ENCODE measurements around the gene C8G. TPM values are rescaled to one million over a fixed set of nuclear protein-coding genes. Genes with fewer than 3 reads are reported as not detected.
A peak's percentile ranks its signal among the peaks of the same experiment; 100 is the strongest.

Gene C8G
- total and polyA plus RNA-seq, 2 of the 8 experiments (the other 6 are each of a cell fraction or from before 2014, with no cell fraction given), result 0.62 to 0.80 TPM

DNA sequence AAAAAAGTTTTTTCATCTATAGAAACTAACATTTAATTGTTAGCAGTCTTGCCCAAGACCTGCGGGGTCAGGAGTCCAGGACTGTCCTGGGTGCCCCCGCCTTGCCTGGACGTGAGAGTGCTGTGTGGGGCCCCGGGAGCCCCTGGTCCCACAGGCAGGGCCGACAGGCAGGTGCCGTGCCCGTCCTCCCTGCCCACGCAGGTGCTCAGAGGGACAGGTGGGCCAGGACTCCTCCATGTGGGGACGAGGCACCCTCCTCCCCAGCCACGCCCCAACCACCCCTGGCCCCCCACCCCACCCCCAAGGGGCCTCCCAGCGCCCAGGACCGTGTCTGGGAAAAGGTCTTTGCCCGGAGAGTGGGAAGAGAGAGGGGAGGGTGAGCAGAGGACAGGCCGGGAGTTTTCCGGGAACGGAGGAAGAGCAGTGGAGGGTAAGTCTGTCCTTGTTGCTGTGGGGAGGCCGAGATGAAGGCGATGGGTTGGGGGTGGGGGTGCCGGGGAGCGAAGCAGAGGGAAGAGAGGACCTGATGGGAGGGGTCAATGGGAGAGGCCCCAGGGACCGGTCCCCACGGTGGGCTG is 4.3 kb downstream of the C8G start:
- H2BK15ac ChIP-seq (ENCODE audit: low read length), result no peak overlapping the region
- FAIRE-seq, result no peak
- H4K5ac ChIP-seq (ENCODE audit: insufficient read length, low read depth, low read length), result peak overlapping the region; percentile 79
- H4K20me1 ChIP-seq (replicated peaks in 1 of 2; ENCODE audit: control insufficient read depth in 1 of 2, insufficient read depth in 2 of 2, low read length in 2 of 2), result no peaks in the 10 kb centered on the region
- H3K4ac ChIP-seq (replicated peaks; ENCODE audit: insufficient read length, low read depth, low read length), result peak overlapping the region; percentile 78
- peak overlapping the region; percentile 20; the same call in 1 of the 2 replicates for H3K27ac ChIP-seq (ENCODE audit: low read depth, low read length)
- H2BK12ac ChIP-seq (ENCODE audit: low read depth, low read length), result no peak overlapping the region
- no peaks in the 10 kb centered on the region for H3K27me3 ChIP-seq (replicated peaks in 1 of 4; ENCODE audit: control insufficient read depth in 3 of 4, extremely low read depth in 1 of 4, insufficient read depth in 3 of 4, low read length in 3 of 4)
- H3K18ac ChIP-seq (ENCODE audit: extremely low read depth, low read length), result peak overlapping the region; percentile 71
- POLR2A ChIA-PET (ENCODE audit: partially characterized antibody), result interaction anchor here (0.7 kb wide), 1 partner anchor 75 kb away, joined by 3 read pairs; no protein-coding TSS in a partner anchor
- peak overlapping the region; percentile 93; the same call in 1 of the 2 replicates for H2BK5ac ChIP-seq (ENCODE audit: low read depth, low read length)
- H3K79me2 ChIP-seq (ENCODE audit: control insufficient read depth in 1 of 2, insufficient read depth in 2 of 2, low read length in 2 of 2), result no peaks in the 10 kb centered on the region
- H2BK120ac ChIP-seq (replicated peaks; ENCODE audit: low read depth, low read length), result no peak overlapping the region
- H3K79me1 ChIP-seq (ENCODE audit: low read depth, low read length), result no peaks in the 10 kb centered on the region
- H3K4me2 ChIP-seq (ENCODE audit: insufficient read depth in 1 of 2, low read depth in 2 of 2, low read length in 2 of 2), result peak overlapping the region; percentile 35 to 86
- peaks cover 3% of the 10 kb centered on the region; the same call in 1 of the 2 replicates for H3K23me2 ChIP-seq (ENCODE audit: low read depth, low read length)
- H3K14ac ChIP-seq (ENCODE audit: insufficient read length), result no peak overlapping the region
- no peak overlapping the region for H2BK20ac ChIP-seq (ENCODE audit: low read length)
- WGBS, 2 experiments (ENCODE audit: extremely low coverage in 1 of 2, insufficient coverage in 1 of 2, insufficient read length in 1 of 2, insufficient replicate concordance in 2 of 2, low coverage in 1 of 2, low lambda C conversion rate in 2 of 2, missing lambda C conversion rate in 1 of 2), result 32% methylated on average over 9 of the region's 22 CpGs; no CpG with 5 or more reads in 1 of the 2 experiments
- TF ChIP-seq CTBP2 (IDR thresholded peaks at IDR 0.05; ENCODE audit: borderline replicate concordance, insufficient read depth, insufficient read length, low read length) (no peak), POLR2AphosphoS5 (IDR thresholded peaks at IDR 0.05; ENCODE audit: low read depth, low read length) (no peak), KDM4A (IDR thresholded peaks at IDR 0.05; ENCODE audit: low read depth, low read length, severe bottlenecking) (no peak)
- TF ChIP-seq, protein P1, sequence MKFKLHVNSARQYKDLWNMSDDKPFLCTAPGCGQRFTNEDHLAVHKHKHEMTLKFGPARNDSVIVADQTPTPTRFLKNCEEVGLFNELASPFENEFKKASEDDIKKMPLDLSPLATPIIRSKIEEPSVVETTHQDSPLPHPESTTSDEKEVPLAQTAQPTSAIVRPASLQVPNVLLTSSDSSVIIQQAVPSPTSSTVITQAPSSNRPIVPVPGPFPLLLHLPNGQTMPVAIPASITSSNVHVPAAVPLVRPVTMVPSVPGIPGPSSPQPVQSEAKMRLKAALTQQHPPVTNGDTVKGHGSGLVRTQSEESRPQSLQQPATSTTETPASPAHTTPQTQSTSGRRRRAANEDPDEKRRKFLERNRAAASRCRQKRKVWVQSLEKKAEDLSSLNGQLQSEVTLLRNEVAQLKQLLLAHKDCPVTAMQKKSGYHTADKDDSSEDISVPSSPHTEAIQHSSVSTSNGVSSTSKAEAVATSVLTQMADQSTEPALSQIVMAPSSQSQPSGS (IDR thresholded peaks at IDR 0.05; ENCODE audit: low read length), result no peak
- H3K9me3 ChIP-seq (ENCODE audit: insufficient read depth in 2 of 2, low read depth in 1 of 2, low read length in 1 of 2), result no peaks in the 10 kb centered on the region
- peak overlapping the region in 3 of 4 experiments; percentile 38 to 56 (median 47); a peak in 5 of 7 replicates for H3K9ac ChIP-seq (replicated peaks in 1 of 4; ENCODE audit: extremely low read depth in 1 of 4, low read depth in 3 of 4, low read length in 3 of 4)
- H4K8ac ChIP-seq (ENCODE audit: extremely low read depth, insufficient read depth, low read length), result peak overlapping the region; percentile 68; the same call in 1 of the 2 replicates
- H2AFZ ChIP-seq (ENCODE audit: low read length), result no peak overlapping the region
- DNase-seq (ENCODE audit: low read depth in 1 of 2, low spot score in 2 of 2), result no peak
- H3K36me3 ChIP-seq (ENCODE audit: control insufficient read depth in 2 of 4, insufficient read depth in 4 of 4, low read length in 3 of 4), result no peaks in the 10 kb centered on the region
- peak overlapping the region; percentile 69 for H3K56ac ChIP-seq (replicated peaks; ENCODE audit: insufficient read length, low read depth, low read length)
- peaks cover 0 to 19% (median 13%) of the 10 kb centered on the region in 4 experiments; a peak in 5 of 7 replicates for H3K4me1 ChIP-seq (replicated peaks in 1 of 4; ENCODE audit: control insufficient read depth in 3 of 4, insufficient read depth in 4 of 4, low read length in 3 of 4)
- peak overlapping the region; percentile 89 for H4K91ac ChIP-seq (replicated peaks; ENCODE audit: insufficient read length, low read length)
- peak overlapping the region; percentile 36 to 55 (median 49) for H3K4me3 ChIP-seq (ENCODE audit: extremely low read depth in 1 of 4, insufficient read depth in 2 of 4, low read depth in 3 of 4, low read length in 4 of 4)
- CTCF ChIA-PET (ENCODE audit: partially characterized antibody), result interaction anchor here (1.0 to 4.4 kb wide), 6 partner anchors 20 to 114 kb away, joined by 3 to 63 read pairs (median 16); partner anchors contain the start of gene PAXX
- no peak overlapping the region for H2AK5ac ChIP-seq (ENCODE audit: low read depth, low read length)
- no peak overlapping the region for H3K23ac ChIP-seq (ENCODE audit: insufficient read length)
